SIG-M5 treated with dmso at 0.1 percent for 504 hours (cell line): ENCODE data around the gene AXIN1.
"Not testable (repeated sequence)": the region's sequence is repeated elsewhere in the genome, so short reads cannot be mapped to it uniquely, and the experiment has no call there.

ENCODE experiments used
- DNase-seq: peaks from one replicate; lab custom pipeline; 2025; ENCODE audit not compliant: unreplicated experiment; lab: John Stamatoyannopoulos, UW

The AXIN1 gene

GRCh38 chr16:333406-334094 is 19.0 kb downstream of the AXIN1 start:
- DNase-seq, result no peak

- not testable (repeated sequence) for DNase-seq
These were observed 21.2 kb downstream of the AXIN1 start for GRCh38 chr16:331181-331814.

GRCh38 chr16:330741-331140 is 21.8 kb downstream of the AXIN1 start:
- DNase-seq, result no peak

GRCh38 chr16:325375-326145 is 27.0 kb downstream of the AXIN1 start:
- no peak for DNase-seq

- DNase-seq, result no peak
These were observed 27.8 kb downstream of the AXIN1 start for GRCh38 chr16:324451-325334.

GRCh38 chr16:324201-324450 is 28.4 kb downstream of the AXIN1 start:
- no peak for DNase-seq

- DNase-seq, result no peak
These were observed 29.9 kb downstream of the AXIN1 start for GRCh38 chr16:322476-323143.

- DNase-seq, result no peak
These were observed 31.0 kb downstream of the AXIN1 start for GRCh38 chr16:321532-321931.

GRCh38 chr16:320206-320605 is 32.3 kb downstream of the AXIN1 start:
- no peak for DNase-seq

- DNase-seq, result no peak
These were observed 33.9 kb downstream of the AXIN1 start for GRCh38 chr16:318628-319027.

- DNase-seq, result no peak
These were observed 34.9 kb downstream of the AXIN1 start for GRCh38 chr16:317583-317982.

- no peak for DNase-seq
These were observed 35.6 kb downstream of the AXIN1 start for GRCh38 chr16:316741-317464.

GRCh38 chr16:314795-315299 is 37.7 kb downstream of the AXIN1 start:
- DNase-seq, result no peak

GRCh38 chr16:314351-314750 is 38.2 kb downstream of the AXIN1 start:
- no peak for DNase-seq

- no peak for DNase-seq
These were observed 40.8 kb downstream of the AXIN1 start for GRCh38 chr16:311725-312124.

- no peak for DNase-seq
These were observed 43.0 kb downstream of the AXIN1 start for GRCh38 chr16:309476-309875.

- DNase-seq, result no peak
These were observed 44.7 kb downstream of the AXIN1 start for GRCh38 chr16:307691-308312.

GRCh38 chr16:306911-307370 is 45.6 kb downstream of the AXIN1 start:
- DNase-seq, result no peak

- DNase-seq, result no peak
These were observed 46.5 kb downstream of the AXIN1 start for GRCh38 chr16:305916-306626.
